ENCODE data around the gene HERPUD1. TPM values are rescaled to one million over a fixed set of nuclear protein-coding genes. Genes with fewer than 3 reads are reported as not detected.
A peak's percentile ranks its signal among the peaks of the same experiment; 100 is the strongest.

Gene HERPUD1
- total RNA-seq, 4 donors from 2014 or later, result 40.6 to 81.3 (median 43.9) TPM

GRCh38 chr16:56941856-56942331 lies 10.0 kb downstream of the HERPUD1 start:
- TF ChIP-seq POLR2A (IDR thresholded peaks at IDR 0.05), result no peak
- no peak for TF ChIP-seq CTCF (IDR thresholded peaks at IDR 0.05)
- peaks cover 0 to 46% (median 1%) of the 10 kb centered on the region in 3 donors for H3K4me1 ChIP-seq
- no peak overlapping the region for H3K4me3 ChIP-seq
- H3K27me3 ChIP-seq, result no peaks in the 10 kb centered on the region
- intact Hi-C loops (cut with DNase I), result no loop called here
- no peak overlapping the region for H3K27ac ChIP-seq
- WGBS, 2 donors, result 68 to 81% methylated on average over 7 to 9 of the region's 9 CpGs
- H3K36me3 ChIP-seq, result peaks cover 49 to 96% (median 52%) of the 10 kb centered on the region in 3 donors
- DNase-seq, result no peak
- H3K9me3 ChIP-seq, result no peaks in the 10 kb centered on the region

GRCh38 chr16:56943761-56944375 lies 11.9 kb downstream of the HERPUD1 start:
- Histone ChIP-seq H3K36me3 (peaks cover 39 to 76% (median 42%) of the 10 kb centered on the region in 3 donors), H3K27me3 (no peaks in the 10 kb centered on the region), H3K27ac (no peak overlapping the region), H3K9me3 (no peaks in the 10 kb centered on the region), H3K4me3 (no peak overlapping the region), H3K4me1 (peaks cover 0 to 28% (median 0%) of the 10 kb centered on the region in 3 donors)
- no peak for DNase-seq
- 74% methylated on average over 6 of the region's 6 CpGs for WGBS, 2 donors
- TF ChIP-seq CTCF (IDR thresholded peaks at IDR 0.05) (no peak), POLR2A (IDR thresholded peaks at IDR 0.05) (no peak)
- intact Hi-C loops (cut with DNase I), result no loop called here

- intact Hi-C loops (cut with DNase I), result no loop called here
- H3K9me3 ChIP-seq, result no peaks in the 10 kb centered on the region
- peaks cover 0 to 17% (median 0%) of the 10 kb centered on the region in 3 donors for H3K4me1 ChIP-seq
- H3K27me3 ChIP-seq, result peaks cover 0 to 5% (median 0%) of the 10 kb centered on the region in 4 donors
- TF ChIP-seq POLR2A (IDR thresholded peaks at IDR 0.05) (no peak), CTCF (IDR thresholded peaks at IDR 0.05) (no peak)
- peaks cover 29 to 63% (median 31%) of the 10 kb centered on the region in 3 donors for H3K36me3 ChIP-seq
- no peak for DNase-seq
- H3K4me3 ChIP-seq, result no peak overlapping the region
- WGBS, 2 donors, result 20 to 72% methylated on average over 1 to 2 of the region's 2 CpGs
- H3K27ac ChIP-seq, result peak overlapping the region in 1 of 4 donors; percentile 17
These were observed 13.3 kb downstream of the HERPUD1 start for GRCh38 chr16:56944954-56945839.

- H3K27ac ChIP-seq, result no peak overlapping the region
- intact Hi-C loops (cut with DNase I), result no loop called here
These were observed 14.0 kb downstream of the HERPUD1 start for GRCh38 chr16:56945847-56946527.

More at GRCh38 chr16:56945847-56946527, 14.0 kb downstream of the HERPUD1 start:
- DNase-seq, result no peak
- Histone ChIP-seq H3K36me3 (peaks cover 22 to 55% (median 29%) of the 10 kb centered on the region in 3 donors), H3K4me1 (peaks cover 0 to 17% (median 0%) of the 10 kb centered on the region in 3 donors), H3K9me3 (no peaks in the 10 kb centered on the region), H3K27me3 (peaks cover 0 to 13% (median 0%) of the 10 kb centered on the region in 4 donors), H3K4me3 (no peak overlapping the region)
- TF ChIP-seq POLR2A (IDR thresholded peaks at IDR 0.05) (no peak), CTCF (IDR thresholded peaks at IDR 0.05) (no peak)
- 76 to 78% methylated on average over 11 to 12 of the region's 12 CpGs for WGBS, 2 donors

All from esophagus squamous epithelium (tissue), 5 donors.